RWPE2 (cell line): ENCODE data around the gene RRP8.

Experiments
- ATAC-seq: fragments of 200-7000 bp; cut with Tn5 transposase; 3 replicates; pipeline ENCODE4 v1.9.1; 2021; ENCODE audit warnings: low read depth
- DNase-seq: peaks from one replicate; pipeline ENCODE4 v3.0.0-alpha.2; 2020; ENCODE audit warnings: low spot score
- H3K27ac ChIP-seq: fragments of 450-650 bp; 2 replicates; pipeline ENCODE4 v1.5.1; 2017; ENCODE audit warnings: mild to moderate bottlenecking; ENCODE audit not compliant: poor library complexity, severe bottlenecking
- H3K27me3 ChIP-seq: fragments of 250-450 bp; sonication (Bioruptor Pico); 2 replicates; pipeline ENCODE4 v1.5.1; 2021; ENCODE audit warnings: mild to moderate bottlenecking, moderate library complexity; ENCODE audit not compliant: insufficient read depth, poor library complexity, severe bottlenecking
- H3K36me3 ChIP-seq: fragments of 250-450 bp; sonication (Bioruptor Pico); 2 replicates; pipeline ENCODE4 v1.5.1; 2020; ENCODE audit warnings: low read depth, mild to moderate bottlenecking, moderate library complexity
- H3K4me1 ChIP-seq: fragments of 250-450 bp; sonication (Bioruptor Pico); 2 replicates; pipeline ENCODE4 v1.5.1; 2021; ENCODE audit warnings: mild to moderate bottlenecking, moderate library complexity; ENCODE audit not compliant: insufficient read depth, poor library complexity, severe bottlenecking
- H3K4me3 ChIP-seq: fragments of 250-450 bp; sonication (Bioruptor Pico); 2 replicates; pipeline ENCODE4 v1.5.1; 2021; ENCODE audit warnings: mild to moderate bottlenecking, moderate library complexity; ENCODE audit not compliant: severe bottlenecking
- H3K9me3 ChIP-seq: fragments of 250-450 bp; sonication (Bioruptor Pico); 2 replicates; pipeline ENCODE4 v1.5.1; 2021; ENCODE audit warnings: mild to moderate bottlenecking, moderate library complexity; ENCODE audit not compliant: severe bottlenecking
- TF ChIP-seq, protein P1 (sequence below): fragments of 450-650 bp; IDR thresholded peaks from one replicate; pipeline ENCODE4 v1.5.1; 2017; ENCODE audit warnings: mild to moderate bottlenecking, moderate library complexity; ENCODE audit not compliant: poor library complexity, severe bottlenecking

RRP8 gene

DNA sequence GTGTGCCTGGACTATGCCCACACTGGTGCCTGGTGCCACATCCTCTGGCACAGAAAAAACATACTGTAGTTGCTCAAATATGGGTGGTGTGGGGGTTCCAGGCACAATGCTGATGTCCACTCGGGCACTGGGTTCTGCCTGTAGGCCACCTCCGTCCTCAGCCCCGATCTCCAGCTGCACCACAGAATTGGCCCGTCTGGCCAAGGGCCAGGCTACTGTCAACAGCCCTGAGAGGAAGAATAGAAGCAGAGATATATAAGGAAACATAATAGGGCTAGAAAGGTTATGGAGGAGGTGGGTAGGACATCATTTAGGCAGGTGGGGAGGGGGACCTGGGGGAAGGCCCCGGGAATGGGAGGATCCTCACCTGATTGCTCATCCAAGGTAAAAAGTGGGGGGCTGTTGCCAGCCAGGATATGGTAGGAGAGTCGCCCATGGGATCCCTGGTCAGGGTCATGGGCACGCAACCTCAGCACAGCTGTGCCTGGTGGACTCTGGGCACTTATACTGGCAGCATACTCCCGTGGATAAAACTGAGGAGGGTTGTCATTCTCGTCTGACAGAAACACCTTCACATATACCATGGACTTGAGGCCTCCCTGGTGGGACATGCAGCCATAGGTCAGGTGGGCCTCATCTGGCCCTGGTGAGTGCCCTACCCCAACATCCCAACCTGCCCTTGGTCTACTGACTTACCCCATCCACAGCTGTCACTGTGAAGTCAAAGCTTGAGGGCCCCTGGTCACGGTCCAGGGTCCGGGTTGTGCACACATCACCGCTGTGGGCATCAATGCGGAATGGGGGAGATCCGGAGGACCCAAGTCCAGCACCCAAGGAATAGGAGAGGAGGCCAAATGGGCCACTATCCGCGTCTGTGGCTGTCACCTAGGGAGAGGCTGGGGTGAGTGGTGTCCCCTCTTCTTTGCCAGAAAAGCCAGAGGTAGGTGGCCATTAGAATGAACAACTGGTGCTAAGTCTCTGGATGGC lies 30.3 kb upstream of the RRP8 start:
- Histone ChIP-seq H3K36me3 (no peaks in the 10 kb centered on the region), H3K4me1 (no peaks in the 10 kb centered on the region), H3K27ac (no peak overlapping the region), H3K9me3 (no peaks in the 10 kb centered on the region), H3K27me3 (no peaks in the 10 kb centered on the region), H3K4me3 (no peak overlapping the region)
- ATAC-seq (no peak), DNase-seq (no peak)
- TF ChIP-seq, protein P1, sequence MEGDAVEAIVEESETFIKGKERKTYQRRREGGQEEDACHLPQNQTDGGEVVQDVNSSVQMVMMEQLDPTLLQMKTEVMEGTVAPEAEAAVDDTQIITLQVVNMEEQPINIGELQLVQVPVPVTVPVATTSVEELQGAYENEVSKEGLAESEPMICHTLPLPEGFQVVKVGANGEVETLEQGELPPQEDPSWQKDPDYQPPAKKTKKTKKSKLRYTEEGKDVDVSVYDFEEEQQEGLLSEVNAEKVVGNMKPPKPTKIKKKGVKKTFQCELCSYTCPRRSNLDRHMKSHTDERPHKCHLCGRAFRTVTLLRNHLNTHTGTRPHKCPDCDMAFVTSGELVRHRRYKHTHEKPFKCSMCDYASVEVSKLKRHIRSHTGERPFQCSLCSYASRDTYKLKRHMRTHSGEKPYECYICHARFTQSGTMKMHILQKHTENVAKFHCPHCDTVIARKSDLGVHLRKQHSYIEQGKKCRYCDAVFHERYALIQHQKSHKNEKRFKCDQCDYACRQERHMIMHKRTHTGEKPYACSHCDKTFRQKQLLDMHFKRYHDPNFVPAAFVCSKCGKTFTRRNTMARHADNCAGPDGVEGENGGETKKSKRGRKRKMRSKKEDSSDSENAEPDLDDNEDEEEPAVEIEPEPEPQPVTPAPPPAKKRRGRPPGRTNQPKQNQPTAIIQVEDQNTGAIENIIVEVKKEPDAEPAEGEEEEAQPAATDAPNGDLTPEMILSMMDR: no peak

DNA sequence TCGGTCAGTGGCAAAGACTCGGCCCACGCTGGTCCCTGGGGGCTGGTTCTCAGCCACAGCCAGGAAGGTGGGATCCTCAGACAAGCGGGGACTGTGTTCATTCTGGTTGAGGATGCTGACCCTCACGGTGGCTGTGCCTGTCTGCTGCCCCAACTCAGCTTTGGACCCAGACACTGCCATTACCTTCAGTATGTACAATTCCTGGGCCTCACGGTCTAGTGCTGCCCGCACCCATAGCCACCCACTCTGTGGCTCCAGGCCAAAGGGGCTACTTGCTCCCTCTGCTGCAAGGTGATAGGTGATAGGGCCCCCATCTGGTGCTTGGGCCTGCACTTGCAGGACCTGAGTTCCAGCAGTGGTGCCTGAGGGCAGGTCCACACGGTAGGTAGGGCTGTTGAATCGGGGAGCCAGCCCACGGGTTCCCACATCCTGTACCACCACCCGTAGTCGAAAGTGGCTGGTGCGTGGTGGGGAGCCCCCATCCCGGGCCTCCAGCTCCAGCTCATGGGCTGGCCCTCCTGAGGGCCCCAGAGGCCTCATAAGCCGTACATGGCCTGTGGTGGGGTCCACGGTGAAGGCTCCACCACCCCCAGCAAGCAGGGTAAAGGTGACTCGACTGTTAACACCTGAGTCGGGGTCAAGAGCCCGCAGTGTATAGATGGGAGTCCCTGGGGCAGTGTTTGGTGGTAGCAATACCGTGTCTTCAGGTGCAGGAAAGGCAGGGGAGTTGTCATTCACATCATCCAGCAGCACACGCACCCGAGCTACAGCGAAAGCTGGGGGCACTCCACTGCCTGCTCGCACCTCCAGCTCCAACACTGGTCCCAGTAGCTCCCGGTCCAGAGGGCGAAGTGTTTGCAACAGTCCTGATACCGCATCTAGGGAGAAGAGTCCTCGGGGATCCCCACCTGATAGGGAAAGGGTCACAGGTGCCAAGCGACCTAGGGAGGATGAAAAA lies 29.0 kb upstream of the RRP8 start:
- H3K9me3 ChIP-seq: no peaks in the 10 kb centered on the region
- ATAC-seq: no peak
- TF ChIP-seq, protein P1: no peak
- no peak overlapping the region for H3K4me3 ChIP-seq
- no peaks in the 10 kb centered on the region for H3K36me3 ChIP-seq
- no peak overlapping the region for H3K27ac ChIP-seq
- H3K4me1 ChIP-seq: no peaks in the 10 kb centered on the region
- no peaks in the 10 kb centered on the region for H3K27me3 ChIP-seq
- no peak for DNase-seq

DNA sequence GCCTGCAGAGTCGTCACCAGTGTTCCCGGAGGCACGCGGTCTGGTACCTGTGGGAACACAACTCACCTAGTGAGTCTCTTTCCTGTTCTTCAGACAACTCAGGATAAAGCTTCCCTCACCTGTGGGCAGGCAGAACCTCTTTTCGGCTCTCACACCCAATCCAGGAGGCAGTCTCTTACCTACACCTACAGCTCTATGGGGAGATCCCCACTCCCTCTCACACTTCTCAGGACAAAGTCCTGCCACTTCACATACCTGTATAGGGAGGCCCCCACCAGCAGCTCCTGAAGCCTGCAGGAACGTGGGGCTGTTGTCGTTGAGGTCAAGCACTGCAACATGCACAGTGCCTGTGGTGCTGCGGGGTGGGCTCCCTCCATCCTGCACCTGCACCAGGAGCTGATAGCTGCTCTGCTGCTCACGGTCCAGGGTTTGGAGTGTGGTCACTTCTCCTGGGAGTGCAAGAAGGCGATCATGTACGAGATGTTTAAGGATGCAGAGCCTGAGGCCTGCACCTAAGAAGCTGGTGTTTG lies 28.0 kb upstream of the RRP8 start:
- Histone ChIP-seq H3K4me1 (no peaks in the 10 kb centered on the region), H3K36me3 (no peaks in the 10 kb centered on the region), H3K27ac (no peak overlapping the region), H3K4me3 (no peak overlapping the region), H3K27me3 (no peaks in the 10 kb centered on the region), H3K9me3 (no peaks in the 10 kb centered on the region)
- TF ChIP-seq, protein P1: no peak
- no peak for DNase-seq
- no peak for ATAC-seq

DNA sequence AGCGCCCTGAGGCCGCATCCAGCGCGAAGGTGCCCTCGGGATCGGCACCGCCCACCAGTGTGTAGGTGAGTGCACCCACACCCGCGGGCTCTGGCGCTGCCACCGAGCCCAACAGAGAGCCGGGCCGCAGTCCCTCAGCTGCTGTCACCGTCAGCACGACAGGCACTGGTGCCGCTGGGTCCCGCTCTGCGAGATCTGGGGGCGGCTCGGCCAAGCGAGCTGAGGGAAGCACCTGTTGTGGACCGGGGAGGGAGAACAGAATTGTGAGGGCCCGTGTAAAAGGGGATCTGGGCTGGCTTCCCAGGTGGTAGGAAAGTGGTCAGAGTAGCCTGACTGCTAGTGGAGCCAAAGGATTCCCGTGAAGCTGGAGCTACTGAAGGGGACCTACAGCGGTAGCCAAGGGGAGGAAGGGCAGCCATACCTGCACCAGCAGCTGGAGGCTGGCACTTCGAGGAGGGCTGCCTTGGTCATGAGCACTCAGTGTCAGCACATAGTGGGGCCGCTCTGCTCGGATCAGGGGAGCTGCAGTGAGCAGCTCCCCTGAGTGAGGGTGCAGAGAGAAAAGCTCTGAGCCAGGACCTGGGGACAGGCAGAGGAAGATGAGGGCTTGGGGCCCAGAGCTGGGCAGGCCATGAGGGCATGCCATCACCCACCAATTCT lies 27.3 kb upstream of the RRP8 start:
- Histone ChIP-seq H3K36me3 (no peaks in the 10 kb centered on the region), H3K4me3 (no peak overlapping the region), H3K27ac (no peak overlapping the region), H3K9me3 (no peaks in the 10 kb centered on the region), H3K27me3 (no peaks in the 10 kb centered on the region), H3K4me1 (no peaks in the 10 kb centered on the region)
- ATAC-seq (no peak), DNase-seq (no peak)
- TF ChIP-seq, protein P1: no peak
